ENCODE results near the gene YLPM1.

DNA sequence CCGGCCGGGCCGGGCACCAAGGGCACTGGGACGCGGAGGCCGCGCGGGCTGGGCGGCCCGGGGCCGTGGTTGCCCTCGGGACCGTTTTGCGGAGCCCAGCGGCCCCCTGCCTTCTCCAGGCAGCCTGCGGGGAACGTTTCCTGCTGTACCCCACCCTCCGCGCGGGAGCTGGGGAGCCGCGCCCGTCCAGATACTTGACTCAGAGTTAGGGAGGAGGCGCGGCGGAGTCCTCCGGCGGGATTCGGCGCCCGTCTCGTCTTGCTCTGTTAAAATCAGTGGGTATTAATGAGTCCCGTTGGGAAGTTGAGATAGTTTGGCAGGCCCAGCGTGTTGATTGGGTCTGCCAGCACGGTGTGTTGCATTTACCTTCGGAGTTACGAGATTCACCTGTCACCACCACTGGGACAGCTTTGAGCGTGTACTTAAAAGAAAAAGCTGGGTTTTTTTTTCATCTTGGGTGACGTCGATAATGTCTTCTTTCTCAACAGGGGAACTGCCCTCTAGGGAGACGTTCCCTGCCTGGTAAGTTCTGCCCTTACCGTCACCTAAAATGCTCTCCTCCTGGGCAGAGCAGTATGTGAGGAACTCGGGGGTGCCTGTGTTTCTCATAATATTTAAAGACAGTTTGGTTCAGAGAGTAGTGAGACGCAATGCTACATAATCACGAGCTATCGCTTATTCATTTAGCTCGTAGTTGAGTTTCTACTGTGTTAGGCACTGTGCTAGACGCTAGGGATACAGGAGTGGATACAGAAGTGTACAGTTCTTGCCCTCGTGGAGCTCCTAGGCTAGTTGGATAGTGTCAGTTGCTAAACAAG, 119.2 kb downstream of the YLPM1 start:
- no peak for TF ChIP-seq SUZ12 (IDR thresholded peaks at IDR 0.05; ENCODE audit: extremely low read depth, insufficient read depth, insufficient read length)
- TF ChIP-seq ZNF274 (IDR thresholded peaks at IDR 0.05; ENCODE audit: low read depth, low read length): no peak
- TF ChIP-seq YY1 (IDR thresholded peaks at IDR 0.05; ENCODE audit: insufficient read depth, insufficient read length): no peak
